Inflammatory macrophage treated with lipopolysaccharide for 4 hours (primary cell): ENCODE measurements around the gene ATXN1.
A peak's percentile ranks its signal among the peaks of the same experiment; 100 is the strongest.

ENCODE experiments used
- DNase-seq: peaks from one replicate; pipeline ENCODE4 v3.0.0-alpha.2; 2020

ATXN1 gene

GRCh38 chr6:16522937-16523336 is 238.3 kb downstream of the ATXN1 start:
- no peak for DNase-seq

GRCh38 chr6:16521528-16521927 is 239.7 kb downstream of the ATXN1 start:
- no peak for DNase-seq

- DNase-seq = peak; percentile 10
These were observed 241.7 kb downstream of the ATXN1 start for GRCh38 chr6:16519265-16520242.

GRCh38 chr6:16518265-16518664 is 243.0 kb downstream of the ATXN1 start:
- DNase-seq = no peak

GRCh38 chr6:16514249-16514648 is 247.0 kb downstream of the ATXN1 start:
- DNase-seq = peak; percentile 49

- DNase-seq = peak; percentile 8
These were observed 248.5 kb downstream of the ATXN1 start for GRCh38 chr6:16512544-16513290.

- peak; percentile 10 for DNase-seq
These were observed 249.4 kb downstream of the ATXN1 start for GRCh38 chr6:16511723-16512489.

- DNase-seq = peak; percentile 61
These were observed 250.1 kb downstream of the ATXN1 start for GRCh38 chr6:16511040-16511660.

- DNase-seq = no peak
These were observed 251.0 kb downstream of the ATXN1 start for GRCh38 chr6:16510245-16510644.

GRCh38 chr6:16508959-16509358 is 252.3 kb downstream of the ATXN1 start:
- DNase-seq = no peak

GRCh38 chr6:16505711-16506357 is 255.4 kb downstream of the ATXN1 start:
- DNase-seq = peak; percentile 82

GRCh38 chr6:16504609-16505008 is 256.7 kb downstream of the ATXN1 start:
- DNase-seq = no peak

GRCh38 chr6:16503970-16504415 is 257.3 kb downstream of the ATXN1 start:
- DNase-seq = no peak

- DNase-seq = no peak
These were observed 258.0 kb downstream of the ATXN1 start for GRCh38 chr6:16503241-16503775.

- DNase-seq = no peak
These were observed 262.3 kb downstream of the ATXN1 start for GRCh38 chr6:16498957-16499356.

- DNase-seq = no peak
These were observed 263.0 kb downstream of the ATXN1 start for GRCh38 chr6:16498237-16498636.

GRCh38 chr6:16496991-16497801 is 264.1 kb downstream of the ATXN1 start:
- DNase-seq = no peak

- no peak for DNase-seq
These were observed 265.1 kb downstream of the ATXN1 start for GRCh38 chr6:16496210-16496609.

- peak; percentile 28 for DNase-seq
These were observed 266.5 kb downstream of the ATXN1 start for GRCh38 chr6:16494793-16495192.

GRCh38 chr6:16493802-16494201 is 267.5 kb downstream of the ATXN1 start:
- no peak for DNase-seq

GRCh38 chr6:16493112-16493511 is 268.1 kb downstream of the ATXN1 start:
- DNase-seq = no peak
